NOMO-1 (cell line): ENCODE results near the gene ZMAT3.
"Not testable (repeated sequence)": the region's sequence is repeated elsewhere in the genome, so short reads cannot be mapped to it uniquely, and the experiment has no call there.

ENCODE experiments used
- DNase-seq, 2 experiments: peaks; one replicate each; lab custom pipeline; 2025; ENCODE audit not compliant: unreplicated experiment in 2 of 2; lab: John Stamatoyannopoulos, UW

Gene ZMAT3

DNA sequence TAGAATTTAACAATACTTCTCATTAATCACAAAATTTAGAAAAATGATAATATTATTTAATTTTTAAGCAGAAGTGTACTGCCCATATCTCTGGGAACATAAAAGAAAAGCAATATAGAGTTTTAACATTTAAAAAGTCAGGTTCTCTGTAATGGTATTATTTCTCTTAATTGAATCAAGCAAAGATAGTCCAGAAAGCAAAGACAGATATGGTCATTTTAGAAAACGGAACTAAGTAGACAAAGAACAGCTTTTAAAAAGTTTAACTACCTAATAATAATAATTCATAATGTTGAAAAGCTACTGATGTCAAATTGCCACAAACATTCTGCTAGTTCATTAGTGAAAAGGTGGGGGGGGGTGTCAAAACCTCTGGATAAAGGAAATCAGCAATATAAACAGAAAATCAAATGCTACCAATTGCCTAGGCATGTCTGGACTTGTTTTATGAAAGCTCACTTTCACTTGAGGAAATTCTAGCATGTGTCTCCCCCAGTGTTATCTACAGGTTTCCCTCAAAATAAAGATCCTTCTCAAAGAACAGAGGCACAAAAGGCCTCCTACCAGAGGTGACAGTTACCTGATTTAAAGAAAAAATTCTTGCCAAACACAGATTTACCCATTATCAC, 1.7 kb downstream of the ZMAT3 start:
- DNase-seq: no peak

GRCh38 chr3:179068779-179069530, 2.7 kb downstream of the ZMAT3 start:
- peak; percentile 17 to 35 for DNase-seq

GRCh38 chr3:179067839-179068238, 3.8 kb downstream of the ZMAT3 start:
- DNase-seq: no peak

DNA sequence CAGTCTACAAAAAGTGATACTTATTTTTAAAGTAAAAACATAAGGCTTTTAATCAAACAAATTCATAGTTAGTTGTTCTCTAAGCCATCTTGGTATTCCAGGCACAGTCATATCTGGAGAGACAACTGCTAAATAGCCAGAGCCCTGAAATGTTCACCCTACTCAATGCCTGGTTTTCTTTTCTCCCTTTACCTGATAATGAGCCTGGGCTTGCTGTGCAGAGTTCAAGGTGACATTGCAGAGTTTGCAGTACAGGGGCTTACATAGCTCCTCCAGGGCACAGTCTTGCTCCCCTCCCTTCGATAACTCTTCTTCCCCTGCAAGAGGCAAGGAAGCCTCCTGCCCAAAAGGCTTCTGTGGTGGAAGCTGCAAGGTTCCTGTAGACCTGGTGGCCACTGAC, 4.3 kb downstream of the ZMAT3 start:
- DNase-seq: no peak

DNA sequence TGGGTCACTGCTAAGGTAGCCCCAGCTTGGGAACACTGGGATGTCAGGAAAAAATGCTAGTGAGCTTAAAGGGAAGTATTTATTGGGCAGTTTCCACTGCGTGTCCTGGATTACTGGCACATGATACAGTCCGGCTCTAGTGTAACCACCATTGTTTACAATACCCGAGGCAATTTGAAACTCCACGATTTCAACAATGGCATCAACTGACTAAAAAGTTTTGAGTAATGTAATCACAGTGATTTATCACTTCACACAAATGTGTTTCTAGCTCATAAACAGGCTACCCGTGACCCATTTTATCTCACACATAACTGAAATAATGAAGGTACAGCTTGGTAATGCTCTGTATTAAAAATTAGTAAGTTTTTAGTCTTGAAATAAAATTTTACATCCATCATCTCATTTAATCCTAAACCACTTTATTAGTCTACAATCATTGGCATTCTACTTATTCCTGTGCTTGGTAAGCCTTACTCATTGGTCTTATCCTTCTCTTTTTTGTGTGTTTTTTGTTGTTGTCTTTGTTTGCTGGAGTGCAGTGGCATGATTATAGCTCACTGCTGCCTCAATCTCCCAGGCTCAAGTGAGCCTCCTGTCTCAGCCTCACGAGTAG, 7.6 kb downstream of the ZMAT3 start:
- no peak for DNase-seq

- no peak for DNase-seq
These were observed 15.3 kb downstream of the ZMAT3 start for GRCh38 chr3:179056326-179056725.

DNA sequence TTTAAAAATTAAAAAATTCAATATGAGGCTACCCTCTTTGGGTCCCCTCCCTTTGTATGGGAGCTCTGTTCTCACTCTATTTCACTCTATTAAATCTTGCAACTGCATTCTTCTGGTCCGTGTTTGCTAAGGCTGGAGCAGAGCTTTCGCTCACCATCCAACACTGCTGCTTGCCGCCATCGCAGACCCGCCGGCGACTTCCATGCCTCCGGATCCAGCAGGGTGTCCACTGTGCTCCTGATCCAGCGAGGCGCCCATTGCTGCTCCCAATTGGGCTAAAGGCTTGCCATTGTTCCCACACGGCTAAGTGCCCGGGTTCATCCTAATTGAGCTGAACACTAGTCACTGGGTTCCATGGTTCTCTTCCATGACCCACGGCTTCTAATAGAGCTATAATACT, 17.0 kb downstream of the ZMAT3 start:
- not testable (repeated sequence) for DNase-seq

- DNase-seq: no peak
These were observed 24.9 kb downstream of the ZMAT3 start for GRCh38 chr3:179046497-179047353.

- DNase-seq: no peak
These were observed 25.7 kb downstream of the ZMAT3 start for GRCh38 chr3:179045719-179046402.

DNA sequence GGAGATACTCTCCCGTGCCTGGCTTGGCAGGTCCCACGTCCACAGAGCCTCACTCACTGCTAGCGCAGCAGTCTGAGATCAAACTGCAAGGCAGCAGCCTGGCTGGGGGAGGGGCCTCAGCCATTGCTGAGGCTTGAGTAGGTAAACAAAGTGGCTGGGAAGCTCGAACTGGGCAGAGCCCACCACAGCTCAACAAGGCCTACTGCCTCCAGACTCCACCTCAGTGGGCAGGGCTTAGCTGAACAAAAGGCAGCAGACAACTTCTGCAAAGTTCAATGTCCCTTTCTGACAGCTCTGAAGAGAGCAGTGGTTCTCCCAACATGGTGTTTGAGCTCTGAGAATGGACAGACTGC, 32.7 kb downstream of the ZMAT3 start:
- not testable (repeated sequence) for DNase-seq

- no peak for DNase-seq
These were observed 33.3 kb downstream of the ZMAT3 start for GRCh38 chr3:179038216-179038898.

GRCh38 chr3:179037351-179037750, 34.3 kb downstream of the ZMAT3 start:
- no peak for DNase-seq

DNA sequence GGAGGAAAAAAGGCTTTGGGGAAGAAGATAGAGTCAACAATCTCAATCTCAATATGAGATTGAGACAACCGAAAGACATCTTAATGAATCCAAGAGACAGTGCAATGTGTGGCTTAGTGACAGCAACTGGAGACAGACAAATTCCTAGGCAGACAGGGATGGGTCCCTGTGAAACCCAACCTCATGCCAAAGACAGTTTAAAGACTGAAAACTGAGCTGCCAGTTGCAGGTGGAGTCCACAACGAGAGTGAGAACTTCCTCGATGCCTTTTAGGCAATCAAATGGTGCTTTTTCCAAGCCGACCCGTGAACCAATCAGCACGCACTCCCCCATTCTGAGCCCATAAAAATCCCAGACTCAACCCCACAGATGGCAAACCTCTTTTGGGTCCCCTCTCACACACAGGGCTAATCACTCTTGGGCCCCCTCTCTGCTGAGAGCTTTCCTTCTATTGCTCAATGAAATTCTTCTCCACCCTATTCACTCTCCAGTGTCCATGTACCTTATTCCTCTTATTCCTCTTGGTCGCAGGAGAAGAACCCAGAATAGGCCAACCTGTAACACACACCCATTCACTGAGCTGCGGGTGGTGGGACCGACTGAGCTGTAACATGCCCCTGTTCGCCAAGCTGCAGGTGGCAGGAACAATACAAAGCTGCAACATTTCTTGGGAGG, 34.8 kb downstream of the ZMAT3 start:
- no peak for DNase-seq

DNA sequence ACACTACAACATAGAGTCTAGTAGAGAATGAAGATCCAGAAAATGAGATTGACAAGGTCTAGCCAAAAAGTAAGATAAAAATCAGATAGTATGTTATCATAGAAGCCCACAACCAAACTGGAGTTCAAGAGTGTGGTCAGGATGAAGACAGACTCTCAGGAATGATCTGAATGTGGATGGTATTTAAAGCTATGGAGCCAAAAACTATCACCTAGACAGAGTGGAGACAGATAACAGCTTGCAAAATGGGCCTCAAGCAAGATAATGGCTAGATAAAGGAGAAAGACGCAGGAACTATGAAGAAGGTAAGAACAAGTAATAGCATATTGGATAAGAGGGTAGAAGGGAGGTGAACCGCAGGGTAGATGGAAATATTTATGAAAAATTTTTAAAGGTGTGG, 35.4 kb downstream of the ZMAT3 start:
- no peak for DNase-seq

DNA sequence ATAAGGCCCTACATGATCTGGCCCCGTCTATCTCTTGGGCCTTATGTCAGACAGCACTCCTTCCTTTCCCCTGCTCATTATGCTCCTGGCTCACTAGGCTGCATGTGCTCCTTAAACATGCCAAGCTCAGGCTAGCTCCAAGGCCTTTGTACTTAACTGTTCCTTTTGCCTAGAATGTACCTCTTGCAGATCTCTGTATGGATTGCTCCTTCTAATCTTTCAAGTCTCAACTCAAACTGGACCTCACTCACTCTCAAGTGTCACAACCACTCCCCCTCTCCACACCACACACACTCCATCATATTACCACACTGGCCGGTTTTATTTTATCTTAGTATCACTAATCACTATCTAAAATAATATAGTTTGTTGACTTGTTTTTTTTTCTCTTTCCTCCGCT, 36.4 kb downstream of the ZMAT3 start:
- no peak for DNase-seq

DNA sequence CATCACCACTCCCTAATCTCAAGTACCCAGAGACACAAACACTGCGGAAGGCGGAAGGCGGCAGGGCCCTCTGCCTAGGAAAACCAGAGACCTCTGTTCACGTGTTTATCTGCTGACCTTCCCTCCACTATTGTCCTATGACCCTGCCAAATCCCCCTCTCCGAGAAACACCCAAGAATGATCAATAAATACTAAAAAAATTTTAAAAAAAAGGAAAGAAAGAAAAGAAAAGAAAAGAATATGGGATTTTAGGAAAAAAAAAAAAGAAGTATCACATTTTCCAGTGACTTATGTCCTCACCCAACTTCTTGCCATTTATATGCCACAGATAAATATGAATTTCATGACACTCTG, 38.3 kb downstream of the ZMAT3 start:
- not testable (repeated sequence) for DNase-seq

GRCh38 chr3:179032454-179033303, 38.9 kb downstream of the ZMAT3 start:
- not testable (repeated sequence) for DNase-seq

GRCh38 chr3:179029096-179029495, 42.5 kb downstream of the ZMAT3 start:
- no peak for DNase-seq

DNA sequence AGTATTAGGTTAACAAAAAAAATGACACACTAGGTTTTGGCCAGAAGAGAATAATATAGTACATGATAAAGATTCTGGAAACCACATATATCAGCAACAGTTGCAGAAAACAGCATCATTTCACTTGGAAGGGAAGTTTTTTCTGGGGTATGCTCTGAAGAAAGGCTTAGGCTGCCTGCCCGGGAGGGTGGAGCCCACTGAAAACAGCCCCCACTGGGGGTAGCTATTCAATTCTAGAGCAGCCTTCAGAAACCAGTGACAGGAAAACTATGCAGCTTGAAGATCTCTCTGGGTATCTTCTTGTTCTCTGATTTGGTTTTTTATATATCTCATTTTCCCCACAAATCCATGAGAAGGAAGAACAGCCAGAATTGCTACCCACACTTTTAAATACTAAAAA, 43.2 kb downstream of the ZMAT3 start:
- DNase-seq: no peak
